Mesenchymal stem cell (in vitro differentiated cells and primary cell): ENCODE results near the gene SH3RF1.

Experiments
- DNase-seq: peaks from one replicate; pipeline ENCODE4 v3.0.0-alpha.2; 2013
- H2AFZ ChIP-seq: one replicate; pipeline ENCODE4 v1.6.1; 2013; ENCODE audit warnings: low read depth, mild to moderate bottlenecking, control low read depth, inconsistent platforms, low read length, moderate library complexity
- H2AK5ac ChIP-seq: 2 replicates; pipeline ENCODE4 v1.6.1; 2013; ENCODE audit warnings: low read length, moderate library complexity, mild to moderate bottlenecking, inconsistent platforms; ENCODE audit not compliant: severe bottlenecking
- H2BK120ac ChIP-seq: one replicate; pipeline ENCODE4 v1.6.1; 2013; ENCODE audit warnings: low read depth, mild to moderate bottlenecking, inconsistent platforms, low read length, moderate library complexity
- H2BK12ac ChIP-seq, 2 experiments: one replicate each; pipeline ENCODE4 v1.6.1; 2013; ENCODE audit warnings: inconsistent platforms in 2 of 2, low read length in 2 of 2, mild to moderate bottlenecking in 2 of 2, moderate library complexity in 2 of 2, control low read depth in 1 of 2
- H2BK15ac ChIP-seq: one replicate; pipeline ENCODE4 v1.6.1; 2013; ENCODE audit warnings: mild to moderate bottlenecking, low read depth, inconsistent platforms; ENCODE audit not compliant: poor library complexity, severe bottlenecking
- H2BK5ac ChIP-seq: 2 replicates; pipeline ENCODE4 v1.6.1; 2013; ENCODE audit warnings: low read depth, mild to moderate bottlenecking, low read length, control low read depth, inconsistent platforms; ENCODE audit not compliant: poor library complexity, severe bottlenecking
- H3K14ac ChIP-seq, 2 experiments: one replicate each; pipeline ENCODE4 v1.6.1; 2013; ENCODE audit warnings: inconsistent platforms in 2 of 2, low read length in 2 of 2, control low read depth in 1 of 2, mild to moderate bottlenecking in 1 of 2, moderate library complexity in 1 of 2
- H3K18ac ChIP-seq, 2 experiments: one replicate each; pipeline ENCODE4 v1.6.1; 2013; ENCODE audit warnings: inconsistent platforms in 2 of 2, low read length in 2 of 2, control low read depth in 1 of 2, low read depth in 1 of 2, mild to moderate bottlenecking in 1 of 2
- H3K23ac ChIP-seq, 2 experiments: one replicate each; pipeline ENCODE4 v1.6.1; 2013; ENCODE audit warnings: inconsistent platforms in 2 of 2, low read length in 2 of 2, mild to moderate bottlenecking in 2 of 2, moderate library complexity in 2 of 2, control low read depth in 1 of 2
- H3K27ac ChIP-seq: 2 replicates; pipeline ENCODE4 v1.5.1; 2013; ENCODE audit warnings: mild to moderate bottlenecking, moderate library complexity, low read length, control low read depth, inconsistent platforms; ENCODE audit not compliant: poor library complexity, severe bottlenecking
- H3K27me3 ChIP-seq, 2 experiments: 2 replicates each; pipeline versions ENCODE4 v1.6.1 to v1.7.0; 2013; ENCODE audit warnings: low read length in 2 of 2, mild to moderate bottlenecking in 2 of 2, moderate library complexity in 2 of 2, control low read depth in 1 of 2, inconsistent platforms in 1 of 2; ENCODE audit not compliant: control insufficient read depth in 1 of 2, insufficient read depth in 1 of 2
- H3K36me3 ChIP-seq, 2 experiments: 2 replicates each; pipeline versions ENCODE4 v1.6.1 to v1.7.0; 2013; ENCODE audit warnings: low read length in 2 of 2, control low read depth in 1 of 2, inconsistent platforms in 1 of 2, low read depth in 1 of 2, mild to moderate bottlenecking in 1 of 2; ENCODE audit not compliant: insufficient read depth in 2 of 2, control insufficient read depth in 1 of 2
- H3K4ac ChIP-seq, 2 experiments: one replicate each; pipeline ENCODE4 v1.6.1; 2013; ENCODE audit warnings: inconsistent platforms in 2 of 2, low read length in 2 of 2, mild to moderate bottlenecking in 2 of 2, moderate library complexity in 2 of 2, control low read depth in 1 of 2, low read depth in 1 of 2
- H3K4me1 ChIP-seq: 2 replicates; pipeline ENCODE4 v1.6.1; 2013; ENCODE audit warnings: low read depth, low read length, control low read depth; ENCODE audit not compliant: control insufficient read depth, insufficient read depth
- H3K4me2 ChIP-seq: 2 replicates; pipeline ENCODE4 v1.6.1; 2013; ENCODE audit warnings: low read length, mild to moderate bottlenecking, inconsistent platforms; ENCODE audit not compliant: poor library complexity, severe bottlenecking
- H3K4me3 ChIP-seq, 2 experiments: 2 replicates each; pipeline versions ENCODE4 v1.5.1 to v1.7.0; 2013; ENCODE audit warnings: low read length in 2 of 2, mild to moderate bottlenecking in 2 of 2, control low read depth in 1 of 2, low read depth in 1 of 2; ENCODE audit not compliant: insufficient read depth in 1 of 2
- H3K79me1 ChIP-seq: replicated peaks from 2 replicates; pipeline ENCODE4 v1.6.1; 2013; ENCODE audit warnings: mild to moderate bottlenecking, control low read depth, low read length, inconsistent platforms; ENCODE audit not compliant: poor library complexity, severe bottlenecking
- H3K9ac ChIP-seq: 2 replicates; pipeline ENCODE4 v1.7.0; 2013; ENCODE audit warnings: mild to moderate bottlenecking, low read length, moderate library complexity
- H3K9me3 ChIP-seq: 2 replicates; pipeline ENCODE4 v1.7.0; 2013; ENCODE audit warnings: mild to moderate bottlenecking, low read length; ENCODE audit not compliant: control insufficient read depth
- H4K8ac ChIP-seq: one replicate; pipeline ENCODE4 v1.6.1; 2013; ENCODE audit warnings: inconsistent platforms, mild to moderate bottlenecking, low read length, moderate library complexity
- H4K91ac ChIP-seq: one replicate; pipeline ENCODE4 v1.6.1; 2013; ENCODE audit warnings: mild to moderate bottlenecking, low read length, inconsistent platforms
- WGBS: methylation state at CpG from one replicate; pipeline ENCODE4 v1.1.7; 2013; ENCODE audit warnings: mixed read lengths; 5-methylcytosine and 5-hydroxymethylcytosine counted together

SH3RF1 gene

GRCh38 chr4:169225812-169226211 lies 44.9 kb downstream of the SH3RF1 start:
- Histone ChIP-seq H3K14ac (no peak overlapping the region), H2AFZ (no peak overlapping the region), H2BK120ac (no peak overlapping the region), H4K8ac (no peak overlapping the region), H3K27ac (peak overlapping the region; percentile 59), H3K4ac (no peak overlapping the region), H3K9ac (peak overlapping the region; percentile 67), H3K36me3 (peaks cover 3% of the 10 kb centered on the region in 2 experiments), H2AK5ac (no peak overlapping the region), H3K4me1 (peaks cover 7% of the 10 kb centered on the region), H3K4me2 (no peak overlapping the region), H3K79me1 (peaks cover 10% of the 10 kb centered on the region), H4K91ac (no peak overlapping the region), H3K4me3 (peak overlapping the region in 1 of 2 experiments; percentile 45), H3K9me3 (no peaks in the 10 kb centered on the region), H2BK5ac (no peak overlapping the region), H3K18ac (peak overlapping the region in 1 of 2 experiments; percentile 7), H3K23ac (no peak overlapping the region), H3K27me3 (no peaks in the 10 kb centered on the region), H2BK15ac (no peak overlapping the region), H2BK12ac (no peak overlapping the region)
- 19% methylated on average over 1 of the region's 2 CpGs for WGBS
- DNase-seq: peak; percentile 79

DNA sequence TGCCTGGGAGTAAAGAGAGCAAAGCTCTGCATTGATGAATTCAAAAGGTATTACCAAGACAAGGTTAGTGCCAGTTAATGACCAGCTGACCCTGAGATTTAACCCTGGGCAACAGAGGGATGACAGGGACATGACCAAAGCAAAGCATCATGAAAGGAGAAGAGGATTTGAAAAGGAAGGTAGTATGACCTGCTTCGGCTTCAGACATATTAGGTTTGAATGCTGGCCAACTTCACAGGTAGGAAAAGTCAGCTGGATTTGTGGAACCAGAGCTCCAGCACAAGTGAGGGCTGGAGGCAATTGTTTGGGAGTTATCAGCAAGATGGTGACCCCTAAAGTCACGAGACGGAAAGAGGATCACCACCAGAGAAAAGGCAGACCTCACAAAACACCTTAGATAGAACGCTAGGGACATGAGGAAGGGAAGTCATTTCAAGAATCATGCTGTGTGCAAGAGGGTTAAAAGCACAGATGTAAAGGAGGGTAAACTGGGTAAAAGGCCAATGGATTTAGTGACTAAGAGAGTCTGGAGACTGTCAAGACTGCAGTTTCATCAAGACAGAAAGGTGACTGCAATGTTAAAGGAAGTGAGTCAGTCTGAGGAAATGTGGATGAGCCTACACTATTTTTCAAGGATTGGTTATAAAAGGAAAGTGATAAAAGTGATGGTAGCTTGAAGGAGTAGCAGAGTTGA lies 45.6 kb downstream of the SH3RF1 start:
- Histone ChIP-seq H3K4ac (peak overlapping the region in 1 of 2 experiments; percentile 71), H3K18ac (peak overlapping the region; percentile 93 to 94), H2BK12ac (peak overlapping the region; percentile 75 to 97), H3K14ac (peak overlapping the region in 1 of 2 experiments; percentile 75), H3K4me3 (peak overlapping the region in 1 of 2 experiments; percentile 45), H3K27me3 (no peaks in the 10 kb centered on the region), H2BK5ac (peak overlapping the region; percentile 69), H3K4me2 (no peak overlapping the region), H3K36me3 (peaks cover 3 to 4% of the 10 kb centered on the region in 2 experiments), H3K4me1 (peaks cover 7% of the 10 kb centered on the region), H2AK5ac (peak overlapping the region; percentile 11), H4K91ac (peak overlapping the region; percentile 86), H2AFZ (no peak overlapping the region), H3K23ac (no peak overlapping the region), H3K27ac (peak overlapping the region; percentile 93), H2BK120ac (peak overlapping the region; percentile 69), H3K9ac (peak overlapping the region; percentile 73), H4K8ac (peak overlapping the region; percentile 0), H2BK15ac (peak overlapping the region; percentile 12), H3K79me1 (peaks cover 13% of the 10 kb centered on the region), H3K9me3 (no peaks in the 10 kb centered on the region)
- 18% methylated on average over 3 of the region's 4 CpGs for WGBS
- DNase-seq: peak; percentile 98

GRCh38 chr4:169222761-169223160 lies 48.0 kb downstream of the SH3RF1 start:
- Histone ChIP-seq H3K4me2 (no peak overlapping the region), H4K91ac (peak overlapping the region; percentile 77), H3K36me3 (peaks cover 3 to 4% of the 10 kb centered on the region in 2 experiments), H3K4me3 (no peak overlapping the region), H2AK5ac (peak overlapping the region; percentile 68), H2BK5ac (no peak overlapping the region), H4K8ac (peak overlapping the region; percentile 45), H3K4me1 (peaks cover 7% of the 10 kb centered on the region), H3K4ac (peak overlapping the region; percentile 57 to 98), H2AFZ (no peak overlapping the region), H3K23ac (no peak overlapping the region), H3K9ac (no peak overlapping the region), H3K14ac (peak overlapping the region in 1 of 2 experiments; percentile 95), H2BK15ac (no peak overlapping the region), H3K9me3 (no peaks in the 10 kb centered on the region), H2BK12ac (peak overlapping the region; percentile 94 to 98), H3K79me1 (peaks cover 16% of the 10 kb centered on the region), H2BK120ac (no peak overlapping the region), H3K27me3 (no peaks in the 10 kb centered on the region), H3K18ac (peak overlapping the region; percentile 77 to 92), H3K27ac (no peak overlapping the region)
- 69% methylated on average over 6 of the region's 6 CpGs for WGBS
- no peak for DNase-seq

GRCh38 chr4:169221662-169222061 lies 49.1 kb downstream of the SH3RF1 start:
- no peak overlapping the region for H3K23ac ChIP-seq
- no peak for DNase-seq
- no peaks in the 10 kb centered on the region for H3K27me3 ChIP-seq
- no peak overlapping the region for H3K14ac ChIP-seq
- H3K36me3 ChIP-seq: peaks cover 3 to 4% of the 10 kb centered on the region in 2 experiments
- no peak overlapping the region for H3K9ac ChIP-seq
- H2BK120ac ChIP-seq: no peak overlapping the region
- H3K4me2 ChIP-seq: no peak overlapping the region
- H3K4ac ChIP-seq: no peak overlapping the region
- H2BK5ac ChIP-seq: no peak overlapping the region
- 100% methylated on average over 1 of the region's 3 CpGs for WGBS
- H3K79me1 ChIP-seq: peaks cover 19% of the 10 kb centered on the region
- H3K9me3 ChIP-seq: no peaks in the 10 kb centered on the region
- H3K18ac ChIP-seq: no peak overlapping the region
- no peak overlapping the region for H4K8ac ChIP-seq
- no peak overlapping the region for H4K91ac ChIP-seq
- H3K27ac ChIP-seq: no peak overlapping the region
- no peak overlapping the region for H3K4me3 ChIP-seq
- no peak overlapping the region for H2BK15ac ChIP-seq
- no peak overlapping the region for H2BK12ac ChIP-seq
- H2AK5ac ChIP-seq: no peak overlapping the region
- H2AFZ ChIP-seq: no peak overlapping the region
- H3K4me1 ChIP-seq: peaks cover 7% of the 10 kb centered on the region
